Gastroesophageal sphincter (tissue), 4 donors: ENCODE data around the gene ZNF445. TPM values are rescaled to one million over a fixed set of nuclear protein-coding genes. Genes with fewer than 3 reads are reported as not detected.

ENCODE experiments used
- ATAC-seq: fragments of 150-250 bp; one replicate; pipeline ENCODE4 v1.9.1; 2016; ENCODE audit warnings: mild to moderate bottlenecking, moderate library complexity
- H3K27ac ChIP-seq, 4 donors: fragments of 200-600 bp; sonication (generic) in 3 of 4; 1 replicate in 3 of 4; 2 replicates in 1 of 4; pipeline ENCODE4 v1.5.1; 2016 to 2019
- H3K27me3 ChIP-seq: fragments of 200-600 bp; sonication (generic); one replicate; pipeline ENCODE4 v1.5.1; 2019
- H3K36me3 ChIP-seq, 2 donors: fragments of 200-600 bp; sonication (generic); one replicate each; pipeline ENCODE4 v1.5.1; 2019; ENCODE audit warnings: control low read depth in 1 of 2
- H3K4me1 ChIP-seq, 3 donors: fragments of 200-600 bp; sonication (generic); 1 replicate in 2 of 3; 2 replicates in 1 of 3; pipeline ENCODE4 v1.5.1; 2016 to 2019; ENCODE audit warnings: control low read depth in 2 of 3
- H3K4me3 ChIP-seq, 2 donors: fragments of 200-600 bp; sonication (generic); one replicate each; pipeline ENCODE4 v1.5.1; 2019; ENCODE audit warnings: mild to moderate bottlenecking in 1 of 2, moderate library complexity in 1 of 2
- H3K9me3 ChIP-seq, 3 donors: fragments of 200-600 bp; sonication (generic); one replicate each; pipeline ENCODE4 v1.5.1; 2017 to 2019; ENCODE audit warnings: control low read depth in 2 of 3
- EP300 ChIP-seq: sonication (generic); formaldehyde crosslinking; IDR thresholded peaks from one replicate; pipeline ENCODE4 v1.6.1; 2017; ENCODE audit warnings: antibody characterized with exemption, mild to moderate bottlenecking
- POLR2A ChIP-seq, 2 donors: fragments of 450-650 bp; IDR thresholded peaks; one replicate each; pipeline ENCODE4 v1.6.1; 2017; ENCODE audit warnings: antibody characterized with exemption in 2 of 2, mild to moderate bottlenecking in 2 of 2, moderate library complexity in 1 of 2
- POLR2AphosphoS5 ChIP-seq: sonication (generic); formaldehyde crosslinking; IDR thresholded peaks from one replicate; pipeline ENCODE4 v1.6.1; 2017; ENCODE audit warnings: antibody characterized with exemption
- WGBS, 2 donors: methylation state at CpG; one replicate each; pipeline ENCODE4 v1.1.5; 2018; ENCODE audit warnings: low coverage in 1 of 2; 5-methylcytosine and 5-hydroxymethylcytosine counted together
- total RNA-seq, 4 donors: library from RNA; depleted of rRNA; stranded (reverse); fragments of >200 nt; gene quantifications; one replicate each; pipeline ENCODE4 v1.1.0, GENCODE V29; 2016
- TF ChIP-seq, protein P1 (sequence below), 4 experiments: fragments of 200-600 bp in 2 of 4; fragments of 450-650 bp in 2 of 4; sonication (generic) in 1 of 4; IDR thresholded peaks; one replicate each; pipeline ENCODE4 v1.5.1; 2017 to 2019; ENCODE audit warnings: antibody characterized with exemption in 4 of 4, mild to moderate bottlenecking in 2 of 4, moderate library complexity in 2 of 4

The ZNF445 gene
- total RNA-seq, 4 donors from 2014 or later: 8.9 to 15.2 (median 12.6) TPM

DNA sequence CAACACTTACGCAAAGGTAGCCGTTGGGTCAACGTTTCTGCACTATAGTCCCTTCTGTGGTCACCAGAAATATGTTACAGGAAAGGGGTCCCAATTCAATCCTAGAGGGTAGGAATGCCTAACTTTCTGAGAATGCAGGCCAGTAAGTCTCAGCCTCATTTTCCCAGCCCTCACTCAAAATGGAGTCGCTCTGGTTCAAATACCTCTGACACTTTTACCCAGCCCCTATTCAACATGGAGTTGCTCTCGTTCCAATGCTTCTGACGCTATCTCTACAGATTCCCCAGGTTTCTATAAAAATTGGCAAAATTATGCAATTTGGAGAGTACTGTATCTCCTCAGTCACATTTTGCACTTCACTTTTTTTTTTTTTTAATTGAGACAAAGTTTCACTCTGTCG is 39.7 kb downstream of the ZNF445 start:
- no peaks in the 10 kb centered on the region for H3K27me3 ChIP-seq
- H3K4me3 ChIP-seq: no peak overlapping the region
- H3K4me1 ChIP-seq: peaks cover 0 to 24% (median 8%) of the 10 kb centered on the region in 3 donors
- 92 to 97% methylated on average over 6 to 7 of the region's 7 CpGs for WGBS, 2 donors
- no peak for TF ChIP-seq POLR2AphosphoS5
- no peak for TF ChIP-seq POLR2A (IDR thresholded peaks at IDR 0.05)
- TF ChIP-seq EP300: no peak
- TF ChIP-seq, protein P1, sequence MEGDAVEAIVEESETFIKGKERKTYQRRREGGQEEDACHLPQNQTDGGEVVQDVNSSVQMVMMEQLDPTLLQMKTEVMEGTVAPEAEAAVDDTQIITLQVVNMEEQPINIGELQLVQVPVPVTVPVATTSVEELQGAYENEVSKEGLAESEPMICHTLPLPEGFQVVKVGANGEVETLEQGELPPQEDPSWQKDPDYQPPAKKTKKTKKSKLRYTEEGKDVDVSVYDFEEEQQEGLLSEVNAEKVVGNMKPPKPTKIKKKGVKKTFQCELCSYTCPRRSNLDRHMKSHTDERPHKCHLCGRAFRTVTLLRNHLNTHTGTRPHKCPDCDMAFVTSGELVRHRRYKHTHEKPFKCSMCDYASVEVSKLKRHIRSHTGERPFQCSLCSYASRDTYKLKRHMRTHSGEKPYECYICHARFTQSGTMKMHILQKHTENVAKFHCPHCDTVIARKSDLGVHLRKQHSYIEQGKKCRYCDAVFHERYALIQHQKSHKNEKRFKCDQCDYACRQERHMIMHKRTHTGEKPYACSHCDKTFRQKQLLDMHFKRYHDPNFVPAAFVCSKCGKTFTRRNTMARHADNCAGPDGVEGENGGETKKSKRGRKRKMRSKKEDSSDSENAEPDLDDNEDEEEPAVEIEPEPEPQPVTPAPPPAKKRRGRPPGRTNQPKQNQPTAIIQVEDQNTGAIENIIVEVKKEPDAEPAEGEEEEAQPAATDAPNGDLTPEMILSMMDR (IDR thresholded peaks at IDR 0.05): no peak
- ATAC-seq: no peak
- no peak overlapping the region for H3K27ac ChIP-seq
- H3K36me3 ChIP-seq: peaks cover 0 to 11% of the 10 kb centered on the region in 2 donors
- H3K9me3 ChIP-seq: no peaks in the 10 kb centered on the region

DNA sequence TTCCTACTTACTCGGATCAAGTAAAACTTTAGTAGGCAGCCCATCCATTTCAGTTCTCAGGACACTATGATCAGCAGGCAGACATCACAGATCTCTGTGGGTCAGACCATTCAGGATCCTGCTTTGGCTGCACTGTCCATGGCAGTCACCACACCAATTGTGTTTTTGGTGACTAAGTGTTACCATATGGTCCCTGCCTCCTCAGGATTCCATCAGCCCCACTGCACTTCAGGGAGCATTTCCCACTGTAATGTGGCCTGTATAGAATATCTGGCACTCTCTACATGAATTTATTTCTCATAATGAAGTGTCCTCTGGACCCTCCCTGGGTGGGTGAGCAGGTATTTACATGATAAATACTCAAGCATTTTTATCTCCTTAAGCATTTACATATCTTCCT is 41.3 kb downstream of the ZNF445 start:
- Histone ChIP-seq H3K27me3 (no peaks in the 10 kb centered on the region), H3K4me3 (no peak overlapping the region), H3K36me3 (no peaks in the 10 kb centered on the region), H3K4me1 (peaks cover 0 to 23% (median 8%) of the 10 kb centered on the region in 3 donors), H3K9me3 (no peaks in the 10 kb centered on the region), H3K27ac (no peak overlapping the region)
- WGBS, 2 donors: 83% methylated on average over 1 of the region's 1 CpG; no CpG with 5 or more reads in 1 of the 2 donors
- ATAC-seq: no peak
- TF ChIP-seq POLR2AphosphoS5 (no peak), POLR2A (IDR thresholded peaks at IDR 0.05) (no peak), EP300 (no peak)
- TF ChIP-seq, protein P1 (IDR thresholded peaks at IDR 0.05): no peak

DNA sequence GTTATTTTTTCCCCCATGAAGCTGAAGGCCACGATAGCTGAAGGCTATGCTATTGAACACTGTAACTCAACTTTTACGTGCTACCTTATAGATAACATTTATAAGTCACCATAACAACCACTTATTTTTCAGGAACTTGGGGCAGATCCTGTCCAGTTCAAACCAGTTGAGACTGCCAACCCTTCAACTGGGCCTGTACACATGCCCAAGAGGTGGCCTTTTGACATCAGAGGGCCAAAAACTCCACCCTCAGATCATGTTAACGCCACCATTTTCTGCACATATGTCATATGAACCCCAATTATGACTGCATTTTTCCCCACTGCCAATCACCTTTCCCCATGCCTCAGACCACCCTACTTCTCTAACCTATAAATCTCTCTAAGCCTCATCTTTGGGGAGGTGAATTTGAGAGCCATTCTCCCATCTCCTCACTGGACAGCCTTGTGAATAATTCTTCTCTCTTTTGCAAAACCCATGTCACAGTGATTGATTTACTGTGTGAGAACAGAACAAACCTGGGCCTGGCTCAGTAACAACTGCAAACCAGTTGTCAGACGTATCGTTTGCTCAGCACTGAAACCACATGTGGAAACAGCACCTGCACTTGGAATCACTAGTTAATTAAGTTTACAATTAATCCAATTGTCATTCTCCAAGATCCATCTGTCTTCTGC is 42.5 kb downstream of the ZNF445 start:
- 72 to 74% methylated on average over 3 to 5 of the region's 5 CpGs for WGBS, 2 donors
- no peak for ATAC-seq
- Histone ChIP-seq H3K4me1 (peaks cover 0 to 11% (median 6%) of the 10 kb centered on the region in 3 donors), H3K36me3 (no peaks in the 10 kb centered on the region), H3K27ac (no peak overlapping the region), H3K9me3 (no peaks in the 10 kb centered on the region), H3K27me3 (no peaks in the 10 kb centered on the region), H3K4me3 (no peak overlapping the region)
- TF ChIP-seq, protein P1 (IDR thresholded peaks at IDR 0.05): no peak
- TF ChIP-seq POLR2A (IDR thresholded peaks at IDR 0.05): no peak
- TF ChIP-seq EP300: no peak
- TF ChIP-seq POLR2AphosphoS5: no peak

DNA sequence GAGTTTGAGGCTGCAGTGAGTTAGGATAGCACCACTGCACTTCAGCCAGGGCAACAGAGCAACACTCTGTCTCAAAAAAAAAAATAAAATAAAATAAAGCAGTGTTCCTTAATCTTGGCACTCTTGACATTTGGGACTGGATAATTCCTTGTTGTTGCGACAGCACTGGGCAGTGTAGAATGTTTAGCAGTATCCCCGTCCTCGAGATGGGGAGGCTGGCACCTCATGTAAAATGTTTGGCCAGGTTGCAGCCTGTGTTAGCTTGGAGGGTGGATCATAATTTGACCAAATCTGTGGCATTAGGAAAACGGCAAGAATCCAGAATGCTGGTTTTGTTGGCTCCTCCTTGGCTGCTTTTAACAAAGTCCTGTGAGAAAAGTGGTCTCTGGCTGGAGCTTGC is 47.0 kb downstream of the ZNF445 start:
- no peak for TF ChIP-seq EP300
- Histone ChIP-seq H3K27ac (no peak overlapping the region), H3K4me3 (no peak overlapping the region), H3K27me3 (no peaks in the 10 kb centered on the region), H3K36me3 (no peaks in the 10 kb centered on the region), H3K4me1 (no peaks in the 10 kb centered on the region), H3K9me3 (no peaks in the 10 kb centered on the region)
- 50 to 56% methylated on average over 1 to 4 of the region's 4 CpGs for WGBS, 2 donors
- no peak for ATAC-seq

DNA sequence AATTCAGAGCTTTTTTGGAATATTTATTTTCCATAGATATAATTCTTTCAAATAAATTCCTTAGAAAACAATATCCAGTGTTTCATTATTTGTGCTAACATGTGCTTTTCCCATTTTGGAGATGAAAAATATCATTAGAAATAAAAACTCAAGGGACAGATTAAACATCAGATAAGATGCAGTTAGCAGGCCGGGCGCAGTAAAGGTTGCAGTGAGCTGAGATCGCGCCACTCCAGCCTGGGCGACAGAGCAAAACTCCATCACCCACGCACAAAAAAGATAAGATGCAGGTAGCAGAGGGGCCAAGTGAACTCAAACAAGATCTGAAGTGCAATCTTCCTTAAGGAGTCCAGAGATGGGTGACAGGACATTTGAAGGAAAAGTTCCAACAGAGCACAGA is 48.0 kb downstream of the ZNF445 start:
- TF ChIP-seq POLR2A (IDR thresholded peaks at IDR 0.05) (no peak), EP300 (no peak), POLR2AphosphoS5 (no peak)
- TF ChIP-seq, protein P1 (IDR thresholded peaks at IDR 0.05): no peak
- ATAC-seq: no peak
- WGBS, 2 donors: 85 to 100% methylated on average over 1 to 5 of the region's 6 CpGs
- H3K27me3 ChIP-seq: peaks cover 5% of the 10 kb centered on the region
- H3K4me1 ChIP-seq: no peaks in the 10 kb centered on the region
- no peak overlapping the region for H3K27ac ChIP-seq
- H3K36me3 ChIP-seq: no peaks in the 10 kb centered on the region
- H3K9me3 ChIP-seq: no peaks in the 10 kb centered on the region
- H3K4me3 ChIP-seq: no peak overlapping the region
